ENCODE measurements around the gene SLC16A9.
"Not testable (repeated sequence)": the region's sequence is repeated elsewhere in the genome, so short reads cannot be mapped to it uniquely, and the experiment has no call there.

SLC16A9 gene

GRCh38 chr10:59709395-59710125 is at the start of gene SLC16A9:
Gene SLC16A9 (minus strand): TSS chr10:59709850. CDS start chr10:59684291, 25,559 bp downstream.
- DNase-seq (ENCODE audit: low read depth in 3 of 3): peak; percentile 11 to 34 (median 16)

GRCh38 chr10:59757966-59758365 is 48.3 kb upstream of the SLC16A9 start:
- no peak for DNase-seq (ENCODE audit: low read depth in 3 of 3)

GRCh38 chr10:59754951-59755350 is 45.3 kb upstream of the SLC16A9 start:
- no peak for DNase-seq (ENCODE audit: low read depth in 3 of 3)

- DNase-seq (ENCODE audit: low read depth in 3 of 3): no peak
Observed at GRCh38 chr10:59753267-59753666, 43.6 kb upstream of the SLC16A9 start, which contains the start of gene MRLN. Gene MRLN (minus strand): TSS chr10:59753455.

- no peak for DNase-seq (ENCODE audit: low read depth in 3 of 3)
Observed at GRCh38 chr10:59752278-59752940, 42.8 kb upstream of the SLC16A9 start.

GRCh38 chr10:59750155-59750945 is 40.7 kb upstream of the SLC16A9 start:
- DNase-seq (ENCODE audit: low read depth in 3 of 3): no peak

GRCh38 chr10:59748834-59749233 is 39.2 kb upstream of the SLC16A9 start:
- no peak for DNase-seq (ENCODE audit: low read depth in 3 of 3)

- DNase-seq (ENCODE audit: low read depth in 3 of 3): no peak
Observed at GRCh38 chr10:59745163-59745650, 35.6 kb upstream of the SLC16A9 start.

- not testable (repeated sequence) for DNase-seq (ENCODE audit: low read depth in 3 of 3)
Observed at GRCh38 chr10:59744762-59745161, 35.1 kb upstream of the SLC16A9 start.

GRCh38 chr10:59744156-59744555 is 34.5 kb upstream of the SLC16A9 start:
- DNase-seq (ENCODE audit: low read depth in 3 of 3): not testable (repeated sequence)

- no peak for DNase-seq (ENCODE audit: low read depth in 3 of 3)
Observed at GRCh38 chr10:59741583-59741982, 31.9 kb upstream of the SLC16A9 start.

- no peak for DNase-seq (ENCODE audit: low read depth in 3 of 3)
Observed at GRCh38 chr10:59741048-59741447, 31.4 kb upstream of the SLC16A9 start.

- no peak for DNase-seq (ENCODE audit: low read depth in 3 of 3)
Observed at GRCh38 chr10:59736749-59737148, 27.1 kb upstream of the SLC16A9 start.

- no peak for DNase-seq (ENCODE audit: low read depth in 3 of 3)
Observed at GRCh38 chr10:59735296-59735695, 25.6 kb upstream of the SLC16A9 start.

- DNase-seq (ENCODE audit: low read depth in 3 of 3): no peak
Observed at GRCh38 chr10:59734014-59734462, 24.4 kb upstream of the SLC16A9 start.

GRCh38 chr10:59733321-59734013 is 23.8 kb upstream of the SLC16A9 start:
- DNase-seq (ENCODE audit: low read depth in 3 of 3): not testable (repeated sequence)

- DNase-seq (ENCODE audit: low read depth in 3 of 3): not testable (repeated sequence)
Observed at GRCh38 chr10:59732849-59733248, 23.2 kb upstream of the SLC16A9 start.

GRCh38 chr10:59729167-59729566 is 19.5 kb upstream of the SLC16A9 start:
- not testable (repeated sequence) for DNase-seq (ENCODE audit: low read depth in 3 of 3)

- DNase-seq (ENCODE audit: low read depth in 3 of 3): no peak
Observed at GRCh38 chr10:59724098-59724938, 14.7 kb upstream of the SLC16A9 start.

- no peak for DNase-seq (ENCODE audit: low read depth in 3 of 3)
Observed at GRCh38 chr10:59720377-59720776, 10.7 kb upstream of the SLC16A9 start.

GRCh38 chr10:59719374-59719773 is 9.7 kb upstream of the SLC16A9 start:
- no peak for DNase-seq (ENCODE audit: low read depth in 3 of 3)

Measured in stimulated activated CD4-positive, alpha-beta T cell treated with anti-CD3 and anti-CD28 coated beads, TNF-alpha, amount 100 ng/mL, for 48 hours (primary cell).